ENCODE results near the gene UNKL. TPM values are rescaled to one million over a fixed set of nuclear protein-coding genes. Genes with fewer than 3 reads are reported as not detected.
"Not testable (repeated sequence)": the region's sequence is repeated elsewhere in the genome, so short reads cannot be mapped to it uniquely, and the experiment has no call there.

The UNKL gene
- total RNA-seq, 1 donor from 2014 or later = 144 TPM

- Histone ChIP-seq H3K27ac (no peak overlapping the region), H3K27me3 (peaks cover 29% of the 10 kb centered on the region), H3K9me3 (peaks cover 0 to 4% of the 10 kb centered on the region in 2 donors), H3K36me3 (peaks cover 6 to 20% of the 10 kb centered on the region in 2 donors), H3K4me3 (no peak overlapping the region), H3K4me1 (peaks cover 3 to 11% of the 10 kb centered on the region in 2 donors)
- DNase-seq (ENCODE audit: low spot score in 2 of 2) = no peak
- intact Hi-C loops (cut with DNase I) = no loop called here
- TF ChIP-seq CTCF (IDR thresholded peaks at IDR 0.05) = peak in 2 of 3 experiments; percentile 5 to 6
These were observed 84.1 kb downstream of the UNKL start for GRCh38 chr16:1330260-1330914.

- Histone ChIP-seq H3K27me3 (peaks cover 18% of the 10 kb centered on the region), H3K36me3 (peaks cover 20 to 34% of the 10 kb centered on the region in 2 donors)
- H3K27ac ChIP-seq; H3K9me3 ChIP-seq; DNase-seq (ENCODE audit: low spot score in 2 of 2); H3K4me3 ChIP-seq; intact Hi-C loops (cut with DNase I); H3K4me1 ChIP-seq: not testable (repeated sequence)
These were observed 85.5 kb downstream of the UNKL start for GRCh38 chr16:1328961-1329360.

- H3K4me3 ChIP-seq; H3K9me3 ChIP-seq; H3K4me1 ChIP-seq; intact Hi-C loops (cut with DNase I); H3K27me3 ChIP-seq; H3K27ac ChIP-seq; DNase-seq (ENCODE audit: low spot score in 2 of 2): not testable (repeated sequence)
- H3K36me3 ChIP-seq = peaks cover 29 to 41% of the 10 kb centered on the region in 2 donors
These were observed 86.4 kb downstream of the UNKL start for GRCh38 chr16:1328136-1328535.

GRCh38 chr16:1327619-1327947, 86.9 kb downstream of the UNKL start:
- intact Hi-C loops (cut with DNase I) = no loop called here
- Histone ChIP-seq H3K4me1 (peaks cover 0 to 5% of the 10 kb centered on the region in 2 donors), H3K4me3 (no peak overlapping the region), H3K36me3 (peaks cover 30 to 41% of the 10 kb centered on the region in 2 donors), H3K27ac (no peak overlapping the region), H3K9me3 (peaks cover 0 to 4% of the 10 kb centered on the region in 2 donors), H3K27me3 (peaks cover 9% of the 10 kb centered on the region)
- TF ChIP-seq CTCF (IDR thresholded peaks at IDR 0.05) = no peak
- DNase-seq (ENCODE audit: low spot score in 2 of 2) = no peak

GRCh38 chr16:1326946-1327618, 87.4 kb downstream of the UNKL start:
- no peak overlapping the region for H3K4me3 ChIP-seq
- H3K27me3 ChIP-seq = peaks cover 5% of the 10 kb centered on the region
- peaks cover 30 to 46% of the 10 kb centered on the region in 2 donors for H3K36me3 ChIP-seq
- H3K4me1 ChIP-seq = peaks cover 0 to 5% of the 10 kb centered on the region in 2 donors
- no peak for DNase-seq (ENCODE audit: low spot score in 2 of 2)
- no peak overlapping the region for H3K27ac ChIP-seq
- peaks cover 0 to 4% of the 10 kb centered on the region in 2 donors for H3K9me3 ChIP-seq
- TF ChIP-seq CTCF (IDR thresholded peaks at IDR 0.05) = no peak
- intact Hi-C loops (cut with DNase I) = no loop called here

GRCh38 chr16:1326391-1326790, 88.1 kb downstream of the UNKL start:
- TF ChIP-seq CTCF (IDR thresholded peaks at IDR 0.05) = no peak
- H3K27me3 ChIP-seq = no peaks in the 10 kb centered on the region
- intact Hi-C loops (cut with DNase I) = no loop called here
- H3K4me3 ChIP-seq = no peak overlapping the region
- no peak for DNase-seq (ENCODE audit: low spot score in 2 of 2)
- no peak overlapping the region for H3K27ac ChIP-seq
- H3K9me3 ChIP-seq = peaks cover 0 to 4% of the 10 kb centered on the region in 2 donors
- peaks cover 37 to 53% of the 10 kb centered on the region in 2 donors for H3K36me3 ChIP-seq
- no peaks in the 10 kb centered on the region for H3K4me1 ChIP-seq

Measured in ascending aorta (tissue), 2 donors.